Measurements from ENCODE around the gene KLHL3. TPM values are rescaled to one million over a fixed set of nuclear protein-coding genes. Genes with fewer than 3 reads are reported as not detected.

Gene KLHL3
- total RNA-seq, 6 experiments from 2014 or later: 1.9 to 8.5 (median 3.3) TPM

DNA sequence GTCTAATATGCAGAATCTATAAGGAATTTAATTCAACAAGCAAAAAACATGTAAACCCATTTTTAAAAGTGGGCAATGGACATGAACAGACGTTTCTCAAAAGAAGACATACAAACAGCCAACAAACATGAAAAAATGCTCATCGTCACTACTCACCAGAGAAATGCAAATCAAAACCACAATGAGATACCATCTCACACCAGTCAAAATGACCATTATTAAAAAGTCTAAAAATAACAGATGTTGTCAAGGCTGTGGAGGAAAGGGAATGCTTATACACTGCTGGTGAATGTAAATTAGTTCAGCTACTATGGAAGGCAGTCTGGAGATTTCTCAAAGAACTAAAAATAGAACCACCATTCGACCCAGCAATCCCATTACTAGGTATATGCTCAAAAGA lies 3.1 kb upstream of the KLHL3 start:
- Histone ChIP-seq H3K27me3 (no peaks in the 10 kb centered on the region), H3K36me3 (no peaks in the 10 kb centered on the region), H3K9me3 (no peaks in the 10 kb centered on the region), H3K4me1 (peaks cover 0 to 16% (median 1%) of the 10 kb centered on the region in 4 donors), H3K27ac (no peak overlapping the region), H3K4me3 (no peak overlapping the region)
- intact Hi-C loops (cut with DNase I): no loop called here
- DNase-seq (no peak), ATAC-seq (no peak)
- 79% methylated on average over 3 of the region's 3 CpGs for WGBS (ENCODE audit: insufficient coverage, low coverage, low lambda C conversion rate, missing lambda C conversion rate)
- no peak for TF ChIP-seq CTCF (IDR thresholded peaks at IDR 0.05)
- TF ChIP-seq POLR2A (IDR thresholded peaks at IDR 0.05): no peak

- 46% methylated on average over 5 of the region's 5 CpGs for WGBS (ENCODE audit: insufficient coverage, low coverage, low lambda C conversion rate, missing lambda C conversion rate)
- TF ChIP-seq CTCF (IDR thresholded peaks at IDR 0.05) (no peak), POLR2A (IDR thresholded peaks at IDR 0.05) (no peak)
- ATAC-seq (peak; percentile 6 to 72 (median 42)), DNase-seq (peak in 1 of 3 donors; percentile 50)
- Histone ChIP-seq H3K36me3 (no peaks in the 10 kb centered on the region), H3K4me1 (peaks cover 0 to 30% (median 4%) of the 10 kb centered on the region in 4 donors), H3K27me3 (no peaks in the 10 kb centered on the region), H3K4me3 (no peak overlapping the region), H3K27ac (peak overlapping the region in 1 of 3 donors; percentile 26), H3K9me3 (no peaks in the 10 kb centered on the region)
- intact Hi-C loops (cut with DNase I): no loop called here
Observed at GRCh38 chr5:137737349-137738131, 1.7 kb upstream of the KLHL3 start.

- no peaks in the 10 kb centered on the region for H3K27me3 ChIP-seq
- peak overlapping the region; percentile 17 to 67 (median 67) for H3K27ac ChIP-seq
- H3K4me1 ChIP-seq: peaks cover 0 to 41% (median 4%) of the 10 kb centered on the region in 4 donors
- no peak for ATAC-seq
- H3K4me3 ChIP-seq: no peak overlapping the region
- DNase-seq: no peak
- H3K9me3 ChIP-seq: no peaks in the 10 kb centered on the region
- TF ChIP-seq CTCF (IDR thresholded peaks at IDR 0.05): no peak
- TF ChIP-seq POLR2A (IDR thresholded peaks at IDR 0.05): no peak
- intact Hi-C loops (cut with DNase I): no loop called here
- H3K36me3 ChIP-seq: no peaks in the 10 kb centered on the region
- WGBS (ENCODE audit: insufficient coverage, low coverage, low lambda C conversion rate, missing lambda C conversion rate): 73% methylated on average over 1 of the region's 1 CpG
Observed at GRCh38 chr5:137736496-137736895, 607 bp upstream of the KLHL3 start.

DNA sequence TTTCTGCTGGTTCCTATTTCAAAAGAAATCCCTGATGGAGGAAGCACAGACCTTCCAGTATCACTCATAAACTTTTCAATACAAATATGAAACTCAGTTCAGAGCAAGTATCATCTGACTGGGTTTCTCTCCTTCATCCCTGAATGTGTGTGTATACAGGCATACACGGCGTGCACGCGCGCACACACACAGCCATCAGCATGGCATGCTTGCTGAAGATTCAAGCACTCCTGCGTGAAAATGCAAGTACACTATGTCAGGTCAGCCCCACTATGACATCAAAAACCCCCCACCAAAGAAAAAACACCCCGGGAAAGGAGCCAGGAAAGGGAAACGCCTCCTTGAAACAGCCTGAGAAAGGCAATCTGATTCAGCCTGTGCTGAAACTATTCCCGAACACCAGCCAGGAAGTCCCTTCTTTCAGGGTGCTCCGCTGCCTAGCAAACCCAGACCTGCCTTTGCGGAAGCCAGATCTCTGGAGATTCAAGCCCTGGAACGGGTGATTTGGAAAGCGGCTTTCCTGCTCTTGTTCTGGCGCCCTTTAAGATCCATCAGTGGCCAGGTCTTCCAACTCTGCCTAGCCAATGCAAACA lies 831 bp downstream of the KLHL3 start:
- Histone ChIP-seq H3K27me3 (no peaks in the 10 kb centered on the region), H3K4me3 (peak overlapping the region; percentile 23 to 60 (median 48)), H3K36me3 (no peaks in the 10 kb centered on the region), H3K4me1 (peaks cover 0 to 45% (median 4%) of the 10 kb centered on the region in 4 donors), H3K9me3 (no peaks in the 10 kb centered on the region), H3K27ac (peak overlapping the region in 2 of 3 donors; percentile 67)
- WGBS (ENCODE audit: insufficient coverage, low coverage, low lambda C conversion rate, missing lambda C conversion rate): 23% methylated on average over 9 of the region's 14 CpGs
- ATAC-seq (peak; percentile 35 to 51 (median 45)), DNase-seq (peak; percentile 26 to 51 (median 50))
- no peak for TF ChIP-seq CTCF (IDR thresholded peaks at IDR 0.05)
- no peak for TF ChIP-seq POLR2A (IDR thresholded peaks at IDR 0.05)
- intact Hi-C loops (cut with DNase I): loop anchor here in 1 of 2 donors (5.0 kb wide), 1 partner anchor 68 kb away; no protein-coding TSS in a partner anchor

Data from right lobe of liver (tissue), 6 donors.